GM18858 (cell line): ENCODE results near the gene REG3G.
"Not testable (repeated sequence)": the region's sequence is repeated elsewhere in the genome, so short reads cannot be mapped to it uniquely, and the experiment has no call there.

Experiments
- ATAC-seq: cut with Tn5 transposase; IDR thresholded peaks from one replicate; pipeline ENCODE4 v1.9.1; 2021; ENCODE audit not compliant: unreplicated experiment

Gene REG3G

DNA sequence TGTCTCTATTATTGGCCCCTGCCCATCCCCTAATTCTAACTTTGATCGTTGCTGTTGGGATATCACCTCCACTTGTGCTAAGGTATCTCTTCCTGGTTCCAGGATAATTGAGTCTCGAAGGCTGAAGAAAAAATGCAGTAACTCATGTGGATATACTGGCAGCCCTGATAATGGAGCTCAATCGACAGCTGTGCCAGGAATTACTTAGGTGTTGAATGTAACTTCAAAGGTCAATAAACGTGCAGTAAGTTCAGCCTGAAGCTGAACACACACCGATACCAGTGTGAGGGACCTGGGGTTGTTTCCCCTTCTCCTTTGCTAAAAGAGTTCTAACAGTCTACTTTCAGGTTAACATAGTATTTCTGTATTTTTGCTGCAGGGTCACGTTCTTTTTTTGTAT, 11.9 kb upstream of the REG3G start:
- ATAC-seq = no peak

- ATAC-seq = no peak
Observed at GRCh38 chr2:79016342-79016741, 9.2 kb upstream of the REG3G start.

DNA sequence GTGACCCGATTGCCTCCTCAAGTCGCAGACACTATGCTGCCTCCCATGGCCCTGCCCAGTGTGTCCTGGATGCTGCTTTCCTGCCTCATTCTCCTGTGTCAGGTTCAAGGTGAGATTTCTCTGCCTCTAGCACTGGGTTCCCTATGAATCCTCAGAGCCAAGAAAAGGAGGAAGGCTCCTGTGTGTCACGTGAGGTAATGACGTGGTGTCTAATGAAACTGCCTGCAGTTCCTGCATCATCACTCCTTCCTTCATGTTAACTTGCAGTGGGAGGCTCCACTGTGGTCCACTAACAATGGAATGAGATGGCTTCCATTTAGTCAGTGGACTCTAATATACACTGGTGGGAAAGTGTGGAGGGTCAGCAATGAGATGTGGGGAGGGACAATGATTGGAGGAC, 559 bp downstream of the REG3G start:
- ATAC-seq = no peak

- no peak for ATAC-seq
Observed at GRCh38 chr2:79039944-79040343, 14.4 kb downstream of the REG3G start.

DNA sequence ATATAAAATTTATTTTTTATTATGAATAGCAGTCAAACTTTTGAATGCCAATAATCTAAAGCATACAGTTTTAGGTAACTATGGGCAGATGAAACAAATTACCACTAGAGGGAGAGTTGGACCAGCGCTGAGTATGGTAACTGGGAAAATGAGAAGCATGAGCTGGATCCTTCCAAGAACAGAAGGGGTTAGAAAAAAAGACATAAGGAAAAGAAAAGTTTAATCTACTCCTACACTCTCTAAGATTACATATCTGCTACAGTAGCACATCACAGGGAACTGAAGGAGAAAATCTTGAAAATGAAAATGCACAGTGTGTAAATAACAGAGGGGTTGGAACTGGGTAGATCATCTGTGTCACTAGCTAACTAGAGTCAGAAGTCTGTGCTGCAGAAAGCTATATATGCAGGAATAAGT, 15.5 kb downstream of the REG3G start:
- ATAC-seq = no peak

DNA sequence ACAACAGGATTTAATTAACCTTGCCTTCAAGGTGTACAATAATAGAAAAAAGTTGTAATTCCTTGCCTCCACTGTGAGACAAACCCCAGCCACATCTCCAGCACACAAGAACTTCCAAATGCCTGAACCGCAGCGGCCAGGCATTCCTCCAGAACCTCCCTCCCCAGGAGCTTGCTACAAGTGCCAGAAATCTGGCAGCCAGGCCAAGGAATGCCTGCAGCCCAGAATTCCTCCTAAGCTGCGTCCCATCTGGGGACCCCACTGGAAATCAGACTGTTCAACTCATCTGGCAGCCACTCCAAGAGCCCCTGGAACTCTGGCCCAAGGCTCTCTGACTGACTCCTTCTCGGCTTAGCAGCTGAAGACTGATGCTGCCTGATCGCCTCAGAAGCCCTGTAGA, 28.0 kb downstream of the REG3G start:
- not testable (repeated sequence) for ATAC-seq

DNA sequence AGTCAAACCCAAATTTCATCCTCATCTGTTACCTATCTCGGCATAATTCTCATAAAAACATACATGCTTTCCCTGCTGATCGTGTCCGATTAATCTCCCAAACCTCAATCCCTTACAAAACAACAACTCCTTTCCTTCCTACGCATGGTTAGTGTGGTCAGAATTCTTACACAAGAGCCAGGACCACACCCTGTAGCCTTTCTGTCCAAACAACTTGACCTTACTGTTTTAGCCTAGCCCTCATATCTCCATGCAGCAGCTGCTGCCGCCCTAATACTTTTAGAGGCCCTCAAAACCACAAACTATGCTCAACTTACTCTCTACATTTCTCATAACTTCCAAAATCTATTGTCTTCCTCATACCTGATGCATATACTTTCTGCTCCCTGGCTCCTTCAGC, 29.3 kb downstream of the REG3G start:
- not testable (repeated sequence) for ATAC-seq

GRCh38 chr2:79065201-79065600, 39.7 kb downstream of the REG3G start:
- ATAC-seq = no peak

DNA sequence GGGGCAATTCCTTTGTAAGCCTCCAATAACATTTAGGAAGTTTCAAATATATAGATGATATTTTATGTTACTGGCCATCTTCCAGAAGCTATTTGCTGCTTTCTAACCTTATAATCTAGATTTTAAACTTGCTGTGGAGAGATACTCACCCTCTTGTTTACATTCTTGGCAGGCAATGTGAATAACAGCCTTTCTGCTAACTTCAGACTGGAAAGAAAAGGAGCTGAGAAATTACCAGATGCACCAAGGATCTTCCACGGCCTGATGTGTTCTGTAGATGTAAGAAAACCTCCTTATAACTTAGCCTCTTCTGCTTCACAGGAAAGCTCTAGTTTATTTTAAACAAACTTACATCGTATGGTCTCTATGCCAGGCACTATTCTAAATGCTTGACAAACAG, 45.6 kb downstream of the REG3G start:
- no peak for ATAC-seq
